NCI-H1694 treated with DMSO at 0.1 percent for 48 hours (cell line): ENCODE results near the gene ZNF474.
"Not testable (repeated sequence)": the region's sequence is repeated elsewhere in the genome, so short reads cannot be mapped to it uniquely, and the experiment has no call there.

ENCODE experiments used
- DNase-seq: peaks from one replicate; lab custom pipeline; 2025; lab: John Stamatoyannopoulos, UW

The ZNF474 gene

DNA sequence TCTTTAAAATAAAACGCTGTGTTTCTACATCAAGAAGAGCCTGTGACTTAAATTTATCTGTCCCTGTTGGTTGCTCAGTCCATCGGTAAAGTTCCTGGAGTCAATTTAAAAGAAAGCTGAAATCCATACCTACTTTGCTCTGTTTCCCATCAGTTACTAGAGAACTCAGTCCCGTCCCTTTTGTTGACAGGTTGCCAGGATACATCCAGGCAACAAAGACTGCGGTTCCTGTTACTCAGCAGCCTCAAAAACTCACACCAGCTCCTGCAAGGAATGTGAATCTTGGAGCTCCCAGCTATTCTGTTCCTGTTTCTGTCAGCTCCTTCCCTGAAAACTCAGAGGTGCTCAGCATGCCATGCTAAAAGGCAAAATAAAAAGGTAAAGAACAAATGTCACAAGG, at the start of gene ZNF474:
TSS of gene ZNF474 (plus strand) at position 241 of the 400 bp plus-strand sequence. CDS start 22,445 bp downstream, outside the sequence.
- no peak for DNase-seq

DNA sequence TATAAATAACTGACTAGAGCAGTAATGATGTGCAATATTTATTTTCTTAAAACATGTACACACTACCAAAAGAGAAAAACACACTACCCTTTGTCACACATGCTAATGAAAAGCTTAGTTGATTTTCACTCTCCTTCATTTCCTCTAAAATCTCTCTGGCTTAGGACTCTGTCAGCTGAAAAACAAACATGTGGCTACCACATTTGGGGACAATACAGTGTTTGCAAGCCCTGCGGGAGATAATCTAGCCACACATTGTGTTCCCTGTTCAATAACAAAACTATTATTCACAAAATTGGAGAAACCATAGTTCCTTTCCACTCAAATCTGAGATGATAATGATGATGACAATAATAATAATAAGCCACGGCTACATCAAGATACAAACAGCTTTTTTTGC, 47.8 kb upstream of the ZNF474 start:
- no peak for DNase-seq

DNA sequence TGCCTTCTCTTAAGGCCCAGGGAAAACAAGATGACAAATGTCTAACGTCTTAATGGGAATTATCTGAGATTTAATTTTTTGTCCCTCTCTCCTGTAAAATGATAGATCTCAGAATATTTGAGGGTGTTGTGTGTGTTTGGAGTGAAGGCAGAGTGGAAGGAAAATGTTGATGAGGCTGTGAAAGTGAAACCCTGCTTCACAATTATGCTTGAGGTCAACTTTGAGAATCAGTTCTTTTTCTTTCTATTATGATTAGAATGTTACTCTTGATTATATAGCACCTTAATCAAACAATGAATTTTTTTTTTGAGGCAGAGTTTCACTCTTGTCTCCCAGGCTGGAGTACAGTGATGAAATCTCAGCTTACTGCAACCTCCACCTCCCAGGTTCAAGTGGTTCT, 45.8 kb upstream of the ZNF474 start:
- DNase-seq: no peak

DNA sequence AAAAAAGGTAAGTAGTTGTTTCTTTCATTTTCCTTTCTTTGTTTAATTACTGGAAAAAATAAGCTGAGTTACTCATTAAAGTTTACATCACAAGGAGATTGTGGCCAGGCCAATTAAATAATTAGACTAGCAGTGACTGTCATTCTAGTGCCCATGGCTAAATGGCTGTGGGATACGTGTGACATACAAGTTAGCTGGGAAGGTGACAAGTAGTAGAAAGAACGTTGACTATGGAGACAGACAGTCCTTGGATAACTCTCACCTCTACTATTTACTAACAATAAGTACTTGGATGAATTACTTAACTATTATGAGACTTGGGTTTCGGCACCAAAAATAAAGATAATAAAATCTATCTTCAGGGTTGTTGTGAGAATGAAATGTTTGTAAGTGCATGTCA, 44.3 kb upstream of the ZNF474 start:
- DNase-seq: no peak

DNA sequence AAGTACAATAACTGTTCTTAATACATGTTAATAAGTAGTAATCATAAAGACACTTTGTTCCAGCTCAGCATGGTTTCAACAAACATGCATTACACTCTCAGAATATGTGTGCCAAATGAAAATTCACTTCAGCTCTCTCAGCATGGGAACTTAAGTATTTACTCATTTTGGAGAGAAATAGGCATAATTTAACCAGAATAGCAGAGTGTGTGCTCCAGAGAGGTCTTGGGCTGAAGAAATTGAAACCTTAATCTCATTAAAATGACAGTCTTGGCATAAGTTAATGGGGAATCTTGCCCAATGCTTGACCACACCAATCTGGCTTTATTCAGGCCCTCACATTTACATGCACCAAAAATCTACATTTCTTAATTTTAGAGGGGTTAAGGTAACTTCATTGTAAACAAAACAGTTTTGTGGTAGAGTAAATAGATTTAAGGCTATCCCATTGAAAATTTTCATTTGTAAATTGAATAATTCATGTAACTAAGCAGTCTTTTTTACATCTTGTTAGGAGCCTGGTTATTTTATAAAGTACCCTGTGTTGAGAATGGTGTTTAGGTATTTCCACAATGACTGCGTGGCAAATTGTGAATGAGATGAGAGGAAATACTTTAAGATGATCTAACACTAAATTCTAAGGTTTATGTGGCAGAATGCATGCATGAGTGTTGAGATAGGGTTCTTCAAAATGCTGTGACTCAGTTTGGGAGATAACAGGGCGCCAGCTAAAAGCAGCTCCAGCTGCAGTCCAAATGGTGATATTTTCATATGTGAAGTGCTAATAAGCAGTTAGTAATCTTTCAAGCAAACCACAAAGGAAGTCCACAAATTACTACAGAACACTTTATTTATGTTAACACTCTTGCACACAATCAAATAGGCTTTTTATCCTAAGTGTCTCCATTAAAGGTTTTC, 40.0 kb upstream of the ZNF474 start:
- DNase-seq: no peak

DNA sequence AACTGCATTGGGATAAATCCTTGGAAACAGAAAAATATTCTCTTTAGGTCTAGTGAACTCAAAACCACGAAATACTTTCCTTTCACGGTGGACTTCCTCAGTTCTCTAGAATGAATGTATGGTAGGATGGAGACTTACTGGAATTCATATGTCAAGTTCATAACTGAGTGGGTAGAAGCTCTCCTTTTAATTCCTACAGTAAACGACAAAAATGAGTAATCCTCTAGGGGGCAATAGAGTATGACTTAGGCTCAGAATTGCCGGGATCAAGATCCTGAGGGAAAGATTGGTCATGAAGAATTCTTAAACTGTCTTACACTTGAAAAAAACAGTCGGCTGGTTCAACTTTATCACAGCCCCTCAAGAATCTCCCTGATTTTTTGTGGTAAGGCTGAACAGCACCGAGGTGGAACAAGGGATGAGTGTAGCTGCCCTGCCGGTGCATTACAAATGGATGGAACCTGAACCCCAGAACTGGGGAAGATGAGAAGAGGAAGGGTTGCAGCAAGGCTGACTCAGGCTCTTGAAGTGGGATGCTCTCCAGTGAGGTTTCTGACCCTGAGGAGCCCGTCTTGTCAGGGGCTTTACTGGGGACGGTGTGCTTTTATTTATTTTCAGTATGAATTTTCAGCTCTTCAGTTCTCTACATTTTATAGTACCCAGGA, 37.3 kb upstream of the ZNF474 start:
- DNase-seq: peak; percentile 15

DNA sequence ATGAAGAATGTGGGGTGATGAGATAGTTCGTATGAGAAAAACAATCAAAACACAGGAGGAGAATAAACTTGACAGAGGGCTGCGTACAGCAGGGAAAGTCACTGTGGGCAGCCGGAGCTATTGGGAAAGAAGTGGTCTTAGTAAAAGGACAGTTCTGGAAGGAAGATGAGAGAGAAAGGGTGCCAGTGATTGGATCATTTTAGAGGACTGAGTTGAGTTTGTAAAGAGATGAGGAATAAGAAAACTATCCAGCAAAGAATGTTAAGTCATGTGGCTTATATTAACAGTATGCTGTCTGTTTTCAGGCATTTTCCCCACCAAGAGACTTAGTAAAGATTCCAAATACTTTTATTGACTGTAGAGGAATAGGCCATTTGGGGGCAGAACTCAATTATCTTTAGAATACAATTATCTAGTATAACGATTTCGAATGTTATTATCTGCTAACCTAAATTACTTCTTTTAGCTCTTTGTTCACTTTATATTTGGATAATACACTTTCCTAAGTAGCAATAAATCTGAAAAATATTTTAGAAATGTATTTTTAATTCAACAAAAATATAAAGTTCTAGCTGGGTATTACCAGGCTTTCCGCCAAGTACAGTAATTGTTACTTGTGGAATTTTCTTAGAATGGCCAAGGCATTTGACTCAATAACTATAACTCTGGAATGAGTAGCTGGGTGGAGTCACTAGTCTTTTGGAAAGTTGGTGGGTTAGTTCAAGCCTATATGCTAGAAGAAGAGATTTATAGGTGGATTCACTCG, 35.7 kb upstream of the ZNF474 start:
- no peak for DNase-seq

DNA sequence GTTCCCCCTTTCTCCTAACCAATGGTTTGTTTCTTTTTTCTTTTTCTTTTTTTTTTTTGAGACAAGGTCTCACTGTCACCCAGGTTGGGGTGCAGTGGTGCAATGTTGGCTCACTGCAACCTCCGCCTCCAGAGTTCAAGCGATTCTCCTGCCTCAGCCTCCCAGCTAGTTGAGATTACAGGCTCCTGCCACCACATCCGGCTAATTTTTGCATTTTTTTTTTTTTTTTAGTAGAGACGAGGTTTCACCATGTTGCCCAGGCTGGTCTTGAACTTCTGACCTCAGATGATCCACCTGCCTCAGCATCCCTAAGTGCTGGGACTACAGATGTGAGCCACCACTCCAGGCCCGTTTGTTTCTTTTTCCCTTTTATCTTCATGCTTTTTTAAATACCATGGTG, 35.1 kb upstream of the ZNF474 start:
- not testable (repeated sequence) for DNase-seq

DNA sequence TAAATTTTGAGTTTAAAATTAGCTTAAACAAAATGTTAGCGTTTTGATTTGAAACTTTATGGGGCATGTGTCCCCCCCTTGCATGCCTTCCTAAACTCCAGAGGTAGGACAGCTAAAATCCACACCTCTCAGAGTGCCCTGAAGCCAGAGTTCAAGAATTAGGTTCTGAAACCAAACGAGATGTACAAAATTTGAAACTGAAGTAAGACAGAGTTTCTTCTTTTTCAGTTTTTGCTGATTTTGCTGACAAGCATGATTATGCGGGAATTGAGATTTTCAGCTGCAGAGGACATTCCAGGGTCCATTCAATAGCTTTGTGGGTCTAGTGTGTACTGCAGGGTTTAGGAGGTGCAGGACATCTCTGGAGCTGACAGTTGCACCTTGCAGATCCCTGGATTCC, 34.2 kb upstream of the ZNF474 start:
- DNase-seq: no peak

DNA sequence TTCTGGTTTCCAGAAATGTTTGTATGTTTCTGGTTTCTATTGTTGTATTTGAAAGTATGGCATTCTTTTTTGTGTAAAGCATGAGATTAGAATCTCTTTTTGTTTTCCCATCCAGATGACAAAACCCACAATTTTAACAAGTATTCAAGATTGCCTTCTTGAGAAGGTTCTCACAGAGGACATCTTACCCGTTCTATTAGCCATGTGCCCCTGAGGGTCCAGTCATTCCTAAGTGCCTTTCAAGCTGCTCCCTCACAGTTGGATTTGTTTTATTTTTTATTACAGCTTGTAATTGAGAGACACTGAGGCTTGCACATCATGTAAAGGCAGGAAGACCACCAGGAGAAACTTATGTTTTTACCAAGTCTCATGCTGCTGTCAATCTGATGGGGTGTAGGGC, 32.0 kb upstream of the ZNF474 start:
- no peak for DNase-seq

DNA sequence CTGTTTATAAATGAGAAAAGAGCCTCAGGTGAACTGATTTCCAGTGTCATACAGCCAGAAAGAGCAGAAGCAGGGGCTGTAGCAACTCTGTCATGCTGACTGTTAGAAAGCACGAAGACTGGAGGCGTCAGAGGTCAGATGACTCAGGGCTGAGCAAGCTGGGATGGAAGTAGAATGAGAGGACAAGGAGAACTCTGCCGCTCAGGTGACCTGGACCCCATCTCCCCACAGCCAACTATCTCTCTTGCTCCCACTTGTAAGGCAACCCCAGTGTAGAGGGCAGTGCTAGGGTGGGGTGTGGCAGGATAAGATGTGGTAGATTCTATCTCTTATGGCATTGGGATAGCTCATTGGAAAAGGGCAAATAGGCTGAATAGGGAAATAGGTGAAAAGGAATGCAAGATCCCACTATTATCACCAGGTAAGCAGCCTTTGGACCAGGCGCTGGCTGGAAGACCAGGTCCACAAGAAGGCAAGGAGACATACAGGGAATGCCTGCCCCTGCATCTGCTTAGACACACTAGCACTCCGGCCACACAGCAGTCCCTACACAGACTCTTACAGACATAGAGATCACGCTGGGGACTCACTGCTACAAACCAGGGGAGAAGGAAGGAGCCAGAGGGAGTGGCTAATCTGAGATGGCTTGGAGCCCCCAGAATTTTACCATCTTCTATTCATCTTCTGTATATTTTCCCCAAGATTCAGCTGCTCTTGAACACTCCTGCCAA, 30.1 kb upstream of the ZNF474 start:
- DNase-seq: no peak

DNA sequence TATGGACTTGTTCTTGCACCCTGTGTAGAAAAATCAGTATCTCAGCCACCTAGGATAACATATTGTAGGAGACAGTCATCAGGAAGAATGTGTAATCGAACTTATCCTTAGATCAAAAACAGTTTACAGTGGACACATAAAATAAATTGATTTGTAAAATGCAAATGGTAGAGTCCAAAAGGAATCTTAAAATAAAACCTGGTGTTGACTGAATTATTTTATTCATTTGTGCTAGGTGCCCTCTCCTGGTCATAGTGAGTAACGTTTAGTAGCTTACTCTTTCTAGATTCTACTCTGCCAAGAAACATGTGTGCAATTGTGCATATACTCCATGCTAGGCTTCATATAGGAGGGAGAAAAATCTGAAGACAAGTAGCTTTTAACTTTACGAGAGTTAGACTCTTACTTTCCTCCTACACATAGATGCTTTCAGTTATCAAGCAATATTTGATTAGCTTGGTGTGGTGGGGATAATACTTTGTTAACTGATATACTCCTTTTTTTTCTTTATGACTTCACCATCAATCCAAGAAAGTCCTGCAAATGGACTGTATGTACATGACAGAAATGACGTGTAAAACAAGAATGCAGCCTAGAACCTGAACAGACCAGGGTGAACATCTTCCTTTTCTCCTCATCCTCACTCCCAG, 27.6 kb upstream of the ZNF474 start:
- DNase-seq: peak; percentile 22

DNA sequence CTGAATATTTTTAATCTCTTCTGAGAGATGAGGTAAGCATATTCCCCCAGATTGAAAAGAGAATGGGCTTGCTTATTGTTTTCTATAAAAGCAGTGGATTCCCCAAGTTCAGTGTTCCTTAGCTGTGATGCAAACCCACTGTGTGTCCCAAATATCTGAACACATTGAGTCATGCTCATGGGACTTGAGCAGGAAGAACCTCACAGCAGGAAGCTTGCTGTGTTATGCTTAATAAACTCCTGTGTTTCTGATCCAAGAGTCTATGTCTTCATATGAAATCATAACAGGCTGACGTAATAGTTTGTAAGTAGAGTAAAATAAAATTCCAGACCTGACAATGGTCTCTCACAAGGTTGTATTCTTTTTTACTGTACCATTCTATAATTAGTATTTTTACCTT, 26.5 kb upstream of the ZNF474 start:
- DNase-seq: no peak

DNA sequence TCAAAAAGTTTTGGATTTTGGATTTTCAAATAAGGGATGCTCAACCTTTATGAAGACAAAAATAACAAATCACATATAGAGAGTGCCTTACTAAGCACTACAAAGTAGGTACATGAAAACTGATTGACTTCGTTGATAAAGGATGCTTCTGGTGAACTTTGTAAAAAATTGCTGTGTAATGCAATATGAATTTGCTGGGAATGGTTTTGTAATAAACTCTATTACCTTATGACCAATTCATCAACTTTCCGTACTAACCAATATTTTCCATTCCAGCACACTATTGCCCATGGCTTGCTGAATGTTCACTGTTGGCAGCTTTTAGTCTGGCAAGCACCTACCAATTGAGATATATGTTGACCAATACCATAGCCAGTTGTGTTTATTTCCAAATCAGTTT, 23.4 kb upstream of the ZNF474 start:
- no peak for DNase-seq

DNA sequence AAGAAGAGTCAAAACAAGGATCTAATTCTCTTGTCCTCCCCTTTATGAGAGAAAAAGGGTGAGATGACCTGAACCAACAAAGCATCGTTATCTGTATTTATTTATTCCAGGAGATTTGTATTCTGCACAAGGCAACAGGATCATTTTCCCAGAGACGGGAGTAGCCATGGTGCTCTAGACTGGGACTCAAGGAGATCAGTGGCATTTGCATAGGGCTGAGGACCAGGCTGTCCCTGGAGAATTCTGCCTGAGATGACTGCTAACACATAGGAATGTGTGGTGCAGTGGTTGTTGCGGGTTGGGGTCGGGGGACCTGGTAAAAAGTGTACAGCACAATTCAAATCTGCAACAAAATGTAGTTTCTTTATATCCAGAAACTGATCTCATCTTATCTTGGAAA, 22.3 kb upstream of the ZNF474 start:
- DNase-seq: no peak

DNA sequence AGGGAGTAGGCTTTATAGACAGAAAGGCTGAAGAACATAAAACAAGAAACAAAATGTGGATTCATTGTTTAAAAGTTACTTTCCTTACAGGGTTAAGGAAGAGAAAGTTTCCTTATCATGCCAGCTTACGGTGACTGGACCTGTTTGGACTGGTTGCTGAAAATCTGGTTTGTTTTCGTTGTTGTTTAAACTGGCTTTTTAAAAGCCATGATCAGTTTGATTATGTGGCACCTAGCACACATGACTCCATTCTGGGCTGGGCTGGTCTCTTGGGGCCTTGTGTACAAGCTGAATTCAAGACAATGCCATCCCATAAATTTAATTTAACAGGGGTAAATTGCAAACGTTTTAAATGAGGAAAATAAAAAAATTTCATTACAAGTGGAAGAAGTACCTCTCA, 18.4 kb upstream of the ZNF474 start:
- DNase-seq: no peak

DNA sequence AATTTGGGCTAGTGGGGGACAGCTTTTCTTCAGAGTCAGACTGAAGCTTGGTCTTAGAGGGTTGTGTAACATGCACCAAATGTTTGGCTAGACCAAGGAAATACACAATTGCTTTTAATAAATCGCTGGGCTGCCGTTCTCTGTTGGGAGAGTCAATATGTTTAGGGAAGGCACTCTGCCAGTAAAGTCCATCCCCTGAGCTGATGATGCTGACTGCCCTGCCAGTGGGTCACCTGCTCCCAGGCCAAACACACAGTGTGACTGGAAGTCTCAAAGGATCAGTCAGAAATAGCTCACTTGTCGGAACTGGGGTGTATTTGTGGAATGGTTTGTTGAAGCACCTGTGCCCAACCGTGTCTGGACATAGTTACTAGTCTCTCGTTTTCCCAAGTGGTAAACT, 17.9 kb upstream of the ZNF474 start:
- DNase-seq: no peak

DNA sequence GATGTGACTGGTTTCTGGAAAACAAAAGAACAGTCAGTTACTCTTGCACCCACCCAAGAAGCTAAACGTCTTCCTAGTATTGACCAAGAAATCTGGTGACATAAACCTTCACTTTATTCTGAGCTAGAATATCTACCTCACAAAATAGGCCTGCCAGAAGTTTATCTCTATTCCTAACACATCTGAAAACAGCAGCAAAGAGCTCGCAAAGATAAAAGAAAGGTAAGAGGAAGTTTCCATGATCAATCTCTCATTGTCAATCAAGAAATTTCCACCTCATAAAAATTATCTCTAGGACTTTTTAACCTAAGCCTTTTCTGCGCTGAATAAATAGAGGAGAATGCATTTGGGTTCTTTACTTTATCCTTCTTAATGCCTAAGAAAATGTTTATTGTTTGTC, 17.3 kb upstream of the ZNF474 start:
- DNase-seq: no peak

DNA sequence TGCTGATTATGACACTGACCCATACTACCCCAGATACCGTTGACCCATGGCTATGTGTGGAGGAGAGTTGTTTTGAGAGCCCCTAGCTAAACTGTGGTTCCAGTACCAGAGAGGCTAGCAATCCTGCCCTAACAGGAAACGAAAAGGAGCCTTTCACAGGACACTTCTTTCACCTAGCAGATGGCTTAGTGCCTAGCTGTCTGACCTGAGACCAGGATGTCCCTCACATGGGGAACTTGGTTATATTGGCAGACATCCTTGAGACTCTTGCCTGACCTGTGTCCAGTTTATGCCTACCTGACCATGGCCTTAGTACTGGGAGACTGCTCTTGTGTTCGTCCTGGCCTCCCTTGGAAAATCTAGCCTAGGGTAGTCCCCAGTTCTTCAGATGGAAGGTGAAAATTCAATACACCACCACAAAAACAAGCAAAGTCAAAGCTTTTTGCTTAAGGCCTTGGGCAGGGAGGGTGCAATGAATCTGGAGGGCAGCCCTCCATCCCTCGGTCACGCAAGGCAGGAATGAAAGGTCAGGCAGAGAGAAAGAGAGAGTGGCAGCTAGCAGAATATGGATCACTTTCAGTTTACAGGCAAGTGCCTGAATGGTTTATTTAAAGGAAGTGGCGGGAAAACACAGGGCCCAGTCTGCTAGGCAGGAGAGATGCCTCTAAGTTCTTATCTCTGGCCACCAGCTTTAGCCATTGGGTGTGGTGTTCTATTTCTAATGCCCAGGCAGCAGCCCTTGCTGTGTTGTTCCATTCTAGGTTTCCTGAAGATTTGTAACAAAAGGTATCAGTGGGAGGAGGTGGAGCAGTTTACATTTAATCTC, 16.4 kb upstream of the ZNF474 start:
- DNase-seq: no peak

DNA sequence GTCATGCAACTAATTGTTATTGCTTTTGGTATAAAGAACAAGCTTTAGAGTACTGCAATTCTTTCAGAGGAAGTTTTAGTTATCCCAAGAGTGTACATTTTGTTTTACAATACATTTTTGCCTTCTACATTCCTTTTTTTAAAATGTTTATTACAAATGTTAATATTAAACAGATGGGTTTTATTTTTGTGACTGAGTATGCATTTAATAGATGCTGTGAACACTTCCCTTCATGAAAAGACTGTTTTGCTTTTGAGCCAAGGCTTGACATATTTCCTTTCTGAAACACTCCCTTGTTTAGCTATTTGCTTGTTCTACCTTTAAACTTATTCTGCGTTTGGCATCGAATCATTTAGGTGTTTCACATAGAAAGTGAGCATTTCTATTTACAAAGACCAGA, 14.8 kb upstream of the ZNF474 start:
- DNase-seq: no peak
